HUES6 (cell line): ENCODE data around the gene PAN3.

Source experiments
- H3K27ac ChIP-seq: 2 replicates; pipeline ENCODE4 v1.7.0; 2013; ENCODE audit warnings: low read depth, mild to moderate bottlenecking, low read length, inconsistent platforms
- H3K27me3 ChIP-seq: 2 replicates; pipeline ENCODE4 v1.6.1; 2013; ENCODE audit warnings: low read length; ENCODE audit not compliant: control insufficient read depth, insufficient read depth
- H3K36me3 ChIP-seq: 2 replicates; pipeline ENCODE4 v1.6.1; 2013; ENCODE audit warnings: low read length; ENCODE audit not compliant: control insufficient read depth, insufficient read depth
- H3K4me1 ChIP-seq: 2 replicates; pipeline ENCODE4 v1.6.1; 2013; ENCODE audit warnings: low read length; ENCODE audit not compliant: control insufficient read depth, insufficient read depth
- H3K4me3 ChIP-seq: 2 replicates; pipeline ENCODE4 v1.5.1; 2013; ENCODE audit warnings: low read depth, low read length
- H3K9ac ChIP-seq: one replicate; pipeline ENCODE4 v1.6.1; 2013; ENCODE audit warnings: mild to moderate bottlenecking, low read length
- H3K9me3 ChIP-seq: 2 replicates; pipeline ENCODE4 v1.6.1; 2013; ENCODE audit warnings: low read depth, low read length; ENCODE audit not compliant: control insufficient read depth, insufficient read depth

PAN3 gene

GRCh38 chr13:28106976-28107375, 31.4 kb upstream of the PAN3 start:
- no peak overlapping the region for H3K4me3 ChIP-seq
- no peaks in the 10 kb centered on the region for H3K9me3 ChIP-seq
- no peak overlapping the region for H3K27ac ChIP-seq
- H3K9ac ChIP-seq: no peak overlapping the region
- no peaks in the 10 kb centered on the region for H3K4me1 ChIP-seq
- H3K27me3 ChIP-seq: peaks cover 16% of the 10 kb centered on the region
- no peaks in the 10 kb centered on the region for H3K36me3 ChIP-seq

GRCh38 chr13:28110414-28110813, 27.9 kb upstream of the PAN3 start:
- no peak overlapping the region for H3K27ac ChIP-seq
- H3K4me3 ChIP-seq: no peak overlapping the region
- H3K4me1 ChIP-seq: no peaks in the 10 kb centered on the region
- no peak overlapping the region for H3K9ac ChIP-seq
- H3K36me3 ChIP-seq: no peaks in the 10 kb centered on the region
- no peaks in the 10 kb centered on the region for H3K27me3 ChIP-seq
- H3K9me3 ChIP-seq: no peaks in the 10 kb centered on the region

GRCh38 chr13:28116736-28117135, 21.6 kb upstream of the PAN3 start:
- peaks cover 2% of the 10 kb centered on the region; the same call in 1 of the 2 replicates for H3K4me1 ChIP-seq
- no peaks in the 10 kb centered on the region for H3K9me3 ChIP-seq
- H3K36me3 ChIP-seq: no peaks in the 10 kb centered on the region
- no peaks in the 10 kb centered on the region for H3K27me3 ChIP-seq
- no peak overlapping the region for H3K4me3 ChIP-seq
- H3K9ac ChIP-seq: no peak overlapping the region
- no peak overlapping the region for H3K27ac ChIP-seq

- Histone ChIP-seq H3K36me3 (no peaks in the 10 kb centered on the region), H3K27ac (no peak overlapping the region), H3K9me3 (no peaks in the 10 kb centered on the region), H3K4me1 (peaks cover 2% of the 10 kb centered on the region; the same call in 1 of the 2 replicates), H3K9ac (no peak overlapping the region), H3K27me3 (no peaks in the 10 kb centered on the region), H3K4me3 (no peak overlapping the region)
Measured at GRCh38 chr13:28117689-28118377, 20.5 kb upstream of the PAN3 start.

- no peak overlapping the region for H3K4me3 ChIP-seq
- no peaks in the 10 kb centered on the region for H3K9me3 ChIP-seq
- no peak overlapping the region for H3K27ac ChIP-seq
- no peaks in the 10 kb centered on the region for H3K36me3 ChIP-seq
- no peaks in the 10 kb centered on the region for H3K27me3 ChIP-seq
- H3K9ac ChIP-seq: no peak overlapping the region
- H3K4me1 ChIP-seq: peaks cover 2% of the 10 kb centered on the region; the same call in 1 of the 2 replicates
Measured at GRCh38 chr13:28120317-28120716, 18.0 kb upstream of the PAN3 start.

GRCh38 chr13:28121224-28121623, 17.1 kb upstream of the PAN3 start:
- no peak overlapping the region for H3K4me3 ChIP-seq
- no peaks in the 10 kb centered on the region for H3K9me3 ChIP-seq
- H3K27me3 ChIP-seq: no peaks in the 10 kb centered on the region
- H3K4me1 ChIP-seq: peaks cover 2% of the 10 kb centered on the region; the same call in 1 of the 2 replicates
- no peak overlapping the region for H3K27ac ChIP-seq
- no peak overlapping the region for H3K9ac ChIP-seq
- H3K36me3 ChIP-seq: no peaks in the 10 kb centered on the region

- Histone ChIP-seq H3K9ac (no peak overlapping the region), H3K36me3 (no peaks in the 10 kb centered on the region), H3K9me3 (no peaks in the 10 kb centered on the region), H3K27me3 (no peaks in the 10 kb centered on the region), H3K4me1 (no peaks in the 10 kb centered on the region), H3K4me3 (no peak overlapping the region), H3K27ac (no peak overlapping the region)
Measured at GRCh38 chr13:28128030-28128429, 10.3 kb upstream of the PAN3 start.

- Histone ChIP-seq H3K36me3 (no peaks in the 10 kb centered on the region), H3K27ac (no peak overlapping the region), H3K9ac (no peak overlapping the region), H3K27me3 (no peaks in the 10 kb centered on the region), H3K4me1 (no peaks in the 10 kb centered on the region), H3K4me3 (no peak overlapping the region), H3K9me3 (no peaks in the 10 kb centered on the region)
Measured at GRCh38 chr13:28128926-28129325, 9.4 kb upstream of the PAN3 start.

GRCh38 chr13:28129911-28130693, 8.2 kb upstream of the PAN3 start:
- Histone ChIP-seq H3K4me3 (no peak overlapping the region), H3K36me3 (no peaks in the 10 kb centered on the region), H3K9ac (no peak overlapping the region), H3K4me1 (no peaks in the 10 kb centered on the region), H3K27me3 (no peaks in the 10 kb centered on the region), H3K9me3 (no peaks in the 10 kb centered on the region), H3K27ac (no peak overlapping the region)

- Histone ChIP-seq H3K27ac (no peak overlapping the region), H3K9ac (no peak overlapping the region), H3K9me3 (no peaks in the 10 kb centered on the region), H3K27me3 (no peaks in the 10 kb centered on the region), H3K4me3 (no peak overlapping the region), H3K36me3 (no peaks in the 10 kb centered on the region), H3K4me1 (no peaks in the 10 kb centered on the region)
Measured at GRCh38 chr13:28131646-28132045, 6.7 kb upstream of the PAN3 start.

GRCh38 chr13:28136916-28137315, 1.4 kb upstream of the PAN3 start:
- Histone ChIP-seq H3K9ac (peak overlapping the region; percentile 14), H3K4me3 (peak overlapping the region; percentile 96), H3K27ac (0 out of 2 replicates have a peak overlapping the region, but pooled peaks have one; percentile 96), H3K27me3 (no peaks in the 10 kb centered on the region), H3K36me3 (no peaks in the 10 kb centered on the region), H3K9me3 (no peaks in the 10 kb centered on the region), H3K4me1 (peaks cover 9% of the 10 kb centered on the region)
